ENCODE data around the gene PARP2.
"Not testable (repeated sequence)": the region's sequence is repeated elsewhere in the genome, so short reads cannot be mapped to it uniquely, and the experiment has no call there.

PARP2 gene

DNA sequence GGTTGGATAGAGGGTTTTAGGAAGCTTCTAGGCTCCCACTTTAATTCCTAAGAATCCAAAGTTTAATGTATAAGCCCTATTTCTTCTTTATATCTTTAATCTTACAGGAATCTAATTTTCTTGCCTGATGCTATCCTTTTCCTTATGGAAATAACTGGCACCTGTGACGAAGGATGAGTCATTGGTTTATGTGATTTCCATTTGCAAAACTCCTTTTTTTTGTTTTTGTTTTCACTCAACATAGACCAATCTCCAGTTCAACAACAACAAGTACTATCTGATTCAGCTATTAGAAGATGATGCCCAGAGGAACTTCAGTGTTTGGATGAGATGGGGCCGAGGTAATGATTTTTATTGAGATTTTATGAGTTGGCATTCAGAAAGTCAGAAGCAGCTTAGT lies 6.8 kb downstream of the PARP2 start:
- Histone ChIP-seq H3K27me3 (ENCODE audit: control insufficient read depth, insufficient read depth, low read length) (no peaks in the 10 kb centered on the region), H3K4me1 (ENCODE audit: control insufficient read depth, insufficient read depth, low read length) (no peaks in the 10 kb centered on the region), H3K4me3 (ENCODE audit: low read depth, low read length) (no peak overlapping the region), H3K9ac (ENCODE audit: low read depth, low read length) (no peak overlapping the region), H3K9me3 (ENCODE audit: control insufficient read depth, insufficient read depth, low read length) (no peaks in the 10 kb centered on the region), H3K36me3 (ENCODE audit: control insufficient read depth, insufficient read depth, low read length) (peaks cover 25% of the 10 kb centered on the region)

- H3K4me1 ChIP-seq (ENCODE audit: control insufficient read depth, insufficient read depth, low read length): no peaks in the 10 kb centered on the region
- H3K9me3 ChIP-seq (ENCODE audit: control insufficient read depth, insufficient read depth, low read length): no peaks in the 10 kb centered on the region
- no peak overlapping the region for H3K4me3 ChIP-seq (ENCODE audit: low read depth, low read length)
- no peak overlapping the region for H3K9ac ChIP-seq (ENCODE audit: low read depth, low read length)
- H3K36me3 ChIP-seq (ENCODE audit: control insufficient read depth, insufficient read depth, low read length): peaks cover 22% of the 10 kb centered on the region
- no peaks in the 10 kb centered on the region for H3K27me3 ChIP-seq (ENCODE audit: control insufficient read depth, insufficient read depth, low read length)
These were observed 7.4 kb downstream of the PARP2 start for GRCh38 chr14:20350860-20351259.

GRCh38 chr14:20356422-20356821 lies 13.0 kb downstream of the PARP2 start:
- Histone ChIP-seq H3K27me3 (ENCODE audit: control insufficient read depth, insufficient read depth, low read length) (no peaks in the 10 kb centered on the region), H3K36me3 (ENCODE audit: control insufficient read depth, insufficient read depth, low read length) (peaks cover 34% of the 10 kb centered on the region), H3K9ac (ENCODE audit: low read depth, low read length) (no peak overlapping the region), H3K9me3 (ENCODE audit: control insufficient read depth, insufficient read depth, low read length) (no peaks in the 10 kb centered on the region), H3K4me1 (ENCODE audit: control insufficient read depth, insufficient read depth, low read length) (no peaks in the 10 kb centered on the region), H3K4me3 (ENCODE audit: low read depth, low read length) (no peak overlapping the region)

GRCh38 chr14:20358474-20358873 lies 15.0 kb downstream of the PARP2 start:
- not testable (repeated sequence) for H3K27me3 ChIP-seq (ENCODE audit: control insufficient read depth, insufficient read depth, low read length); H3K9me3 ChIP-seq (ENCODE audit: control insufficient read depth, insufficient read depth, low read length); H3K4me1 ChIP-seq (ENCODE audit: control insufficient read depth, insufficient read depth, low read length); H3K4me3 ChIP-seq (ENCODE audit: low read depth, low read length); H3K9ac ChIP-seq (ENCODE audit: low read depth, low read length)
- H3K36me3 ChIP-seq (ENCODE audit: control insufficient read depth, insufficient read depth, low read length): peaks cover 24% of the 10 kb centered on the region

DNA sequence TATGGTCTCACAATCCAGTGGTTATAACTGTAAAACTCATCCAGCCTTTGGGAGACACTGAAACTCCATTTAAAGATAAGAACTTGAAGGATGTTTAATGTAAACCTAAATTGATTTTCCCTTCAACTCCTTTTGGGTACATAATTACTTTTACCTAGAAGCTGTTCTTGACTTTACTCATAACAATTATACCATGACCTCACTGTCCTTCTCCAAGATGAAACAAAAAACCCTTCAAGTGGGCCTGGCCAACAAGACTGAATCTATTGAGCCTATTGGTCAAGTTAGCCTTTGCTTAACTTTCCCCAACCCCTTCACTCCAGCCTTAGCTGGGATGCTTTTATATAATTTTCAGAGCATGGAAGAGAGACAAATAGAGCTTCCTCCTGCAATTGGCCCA lies 22.5 kb downstream of the PARP2 start:
- Histone ChIP-seq H3K4me1 (ENCODE audit: control insufficient read depth, insufficient read depth, low read length) (no peaks in the 10 kb centered on the region), H3K9ac (ENCODE audit: low read depth, low read length) (no peak overlapping the region), H3K27me3 (ENCODE audit: control insufficient read depth, insufficient read depth, low read length) (no peaks in the 10 kb centered on the region), H3K36me3 (ENCODE audit: control insufficient read depth, insufficient read depth, low read length) (peaks cover 2% of the 10 kb centered on the region), H3K4me3 (ENCODE audit: low read depth, low read length) (no peak overlapping the region), H3K9me3 (ENCODE audit: control insufficient read depth, insufficient read depth, low read length) (no peaks in the 10 kb centered on the region)

GRCh38 chr14:20372796-20373195 lies 29.4 kb downstream of the PARP2 start:
- no peaks in the 10 kb centered on the region for H3K9me3 ChIP-seq (ENCODE audit: control insufficient read depth, insufficient read depth, low read length)
- H3K9ac ChIP-seq (ENCODE audit: low read depth, low read length): no peak overlapping the region
- no peak overlapping the region for H3K4me3 ChIP-seq (ENCODE audit: low read depth, low read length)
- H3K27me3 ChIP-seq (ENCODE audit: control insufficient read depth, insufficient read depth, low read length): no peaks in the 10 kb centered on the region
- H3K4me1 ChIP-seq (ENCODE audit: control insufficient read depth, insufficient read depth, low read length): no peaks in the 10 kb centered on the region
- peaks cover 23% of the 10 kb centered on the region for H3K36me3 ChIP-seq (ENCODE audit: control insufficient read depth, insufficient read depth, low read length)

- H3K9me3 ChIP-seq (ENCODE audit: control insufficient read depth, insufficient read depth, low read length): no peaks in the 10 kb centered on the region
- H3K9ac ChIP-seq (ENCODE audit: low read depth, low read length): no peak overlapping the region
- no peaks in the 10 kb centered on the region for H3K4me1 ChIP-seq (ENCODE audit: control insufficient read depth, insufficient read depth, low read length)
- H3K4me3 ChIP-seq (ENCODE audit: low read depth, low read length): no peak overlapping the region
- H3K27me3 ChIP-seq (ENCODE audit: control insufficient read depth, insufficient read depth, low read length): no peaks in the 10 kb centered on the region
- H3K36me3 ChIP-seq (ENCODE audit: control insufficient read depth, insufficient read depth, low read length): peaks cover 40% of the 10 kb centered on the region
These were observed 32.0 kb downstream of the PARP2 start for GRCh38 chr14:20375471-20375870.

GRCh38 chr14:20376071-20376588 lies 32.7 kb downstream of the PARP2 start:
- peaks cover 40% of the 10 kb centered on the region for H3K36me3 ChIP-seq (ENCODE audit: control insufficient read depth, insufficient read depth, low read length)
- no peak overlapping the region for H3K9ac ChIP-seq (ENCODE audit: low read depth, low read length)
- H3K27me3 ChIP-seq (ENCODE audit: control insufficient read depth, insufficient read depth, low read length): no peaks in the 10 kb centered on the region
- H3K9me3 ChIP-seq (ENCODE audit: control insufficient read depth, insufficient read depth, low read length): no peaks in the 10 kb centered on the region
- no peak overlapping the region for H3K4me3 ChIP-seq (ENCODE audit: low read depth, low read length)
- H3K4me1 ChIP-seq (ENCODE audit: control insufficient read depth, insufficient read depth, low read length): no peaks in the 10 kb centered on the region

- H3K36me3 ChIP-seq (ENCODE audit: control insufficient read depth, insufficient read depth, low read length): peaks cover 49% of the 10 kb centered on the region
- H3K27me3 ChIP-seq (ENCODE audit: control insufficient read depth, insufficient read depth, low read length): no peaks in the 10 kb centered on the region
- H3K9ac ChIP-seq (ENCODE audit: low read depth, low read length): no peak overlapping the region
- no peaks in the 10 kb centered on the region for H3K9me3 ChIP-seq (ENCODE audit: control insufficient read depth, insufficient read depth, low read length)
- H3K4me3 ChIP-seq (ENCODE audit: low read depth, low read length): no peak overlapping the region
- H3K4me1 ChIP-seq (ENCODE audit: control insufficient read depth, insufficient read depth, low read length): no peaks in the 10 kb centered on the region
These were observed 33.7 kb downstream of the PARP2 start for GRCh38 chr14:20377171-20377570.

GRCh38 chr14:20379743-20380142 lies 36.3 kb downstream of the PARP2 start:
- Histone ChIP-seq H3K27me3 (ENCODE audit: control insufficient read depth, insufficient read depth, low read length) (no peaks in the 10 kb centered on the region), H3K4me3 (ENCODE audit: low read depth, low read length) (no peak overlapping the region), H3K9me3 (ENCODE audit: control insufficient read depth, insufficient read depth, low read length) (no peaks in the 10 kb centered on the region), H3K9ac (ENCODE audit: low read depth, low read length) (no peak overlapping the region), H3K36me3 (ENCODE audit: control insufficient read depth, insufficient read depth, low read length) (peaks cover 63% of the 10 kb centered on the region), H3K4me1 (ENCODE audit: control insufficient read depth, insufficient read depth, low read length) (no peaks in the 10 kb centered on the region)

GRCh38 chr14:20380681-20381080 lies 37.2 kb downstream of the PARP2 start:
- Histone ChIP-seq H3K4me1 (ENCODE audit: control insufficient read depth, insufficient read depth, low read length) (no peaks in the 10 kb centered on the region), H3K4me3 (ENCODE audit: low read depth, low read length) (no peak overlapping the region), H3K9me3 (ENCODE audit: control insufficient read depth, insufficient read depth, low read length) (no peaks in the 10 kb centered on the region), H3K9ac (ENCODE audit: low read depth, low read length) (no peak overlapping the region), H3K36me3 (ENCODE audit: control insufficient read depth, insufficient read depth, low read length) (peaks cover 68% of the 10 kb centered on the region), H3K27me3 (ENCODE audit: control insufficient read depth, insufficient read depth, low read length) (no peaks in the 10 kb centered on the region)

- H3K9ac ChIP-seq (ENCODE audit: low read depth, low read length): no peak overlapping the region
- no peaks in the 10 kb centered on the region for H3K9me3 ChIP-seq (ENCODE audit: control insufficient read depth, insufficient read depth, low read length)
- H3K27me3 ChIP-seq (ENCODE audit: control insufficient read depth, insufficient read depth, low read length): no peaks in the 10 kb centered on the region
- H3K4me1 ChIP-seq (ENCODE audit: control insufficient read depth, insufficient read depth, low read length): no peaks in the 10 kb centered on the region
- no peak overlapping the region for H3K4me3 ChIP-seq (ENCODE audit: low read depth, low read length)
- H3K36me3 ChIP-seq (ENCODE audit: control insufficient read depth, insufficient read depth, low read length): peaks cover 69% of the 10 kb centered on the region
These were observed 37.9 kb downstream of the PARP2 start for GRCh38 chr14:20381341-20381740.

- H3K36me3 ChIP-seq (ENCODE audit: control insufficient read depth, insufficient read depth, low read length): peaks cover 71% of the 10 kb centered on the region
- no peak overlapping the region for H3K4me3 ChIP-seq (ENCODE audit: low read depth, low read length)
- no peaks in the 10 kb centered on the region for H3K9me3 ChIP-seq (ENCODE audit: control insufficient read depth, insufficient read depth, low read length)
- no peak overlapping the region for H3K9ac ChIP-seq (ENCODE audit: low read depth, low read length)
- no peaks in the 10 kb centered on the region for H3K4me1 ChIP-seq (ENCODE audit: control insufficient read depth, insufficient read depth, low read length)
- H3K27me3 ChIP-seq (ENCODE audit: control insufficient read depth, insufficient read depth, low read length): no peaks in the 10 kb centered on the region
These were observed 39.1 kb downstream of the PARP2 start for GRCh38 chr14:20382526-20382925.

All from iPS-15b (cell line).